ENCODE results near the gene SCN7A. TPM values are rescaled to one million over a fixed set of nuclear protein-coding genes. Genes with fewer than 3 reads are reported as not detected.

SCN7A gene
- total RNA-seq, 1 donor from 2014 or later, result 0.73 TPM

- DNase-seq (ENCODE audit: low spot score), result no peak
- ATAC-seq, result no peak
These were observed 88.5 kb downstream of the SCN7A start for GRCh38 chr2:166405569-166405926.

GRCh38 chr2:166404831-166405568 lies 89.0 kb downstream of the SCN7A start:
- no peak for DNase-seq (ENCODE audit: low spot score)
- no peak for ATAC-seq

DNA sequence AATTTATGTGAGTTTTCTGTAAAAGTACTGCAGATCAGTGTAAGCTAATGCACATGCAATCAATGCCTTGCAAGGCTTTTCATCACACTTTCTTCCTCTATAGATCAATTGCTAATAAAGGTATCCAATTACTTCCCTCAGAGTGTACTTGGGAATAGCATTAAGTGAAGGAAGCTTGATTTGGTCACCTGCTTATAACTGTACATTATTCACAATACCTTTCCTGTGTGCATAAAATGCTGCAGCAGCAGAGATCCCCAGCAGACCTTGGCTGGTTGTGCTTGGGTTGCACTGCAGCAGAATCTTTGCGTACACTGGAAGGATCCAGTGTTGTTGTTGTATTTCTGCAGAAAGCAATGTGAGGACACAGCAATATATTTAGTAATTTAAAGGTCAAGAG lies 99.8 kb downstream of the SCN7A start:
- ATAC-seq, result no peak

GRCh38 chr2:166393008-166393407 lies 101.0 kb downstream of the SCN7A start:
- no peak for ATAC-seq
- DNase-seq (ENCODE audit: low spot score), result no peak

More for the DNA sequence above, 99.8 kb downstream of the SCN7A start:
- DNase-seq (ENCODE audit: low spot score), result no peak

DNA sequence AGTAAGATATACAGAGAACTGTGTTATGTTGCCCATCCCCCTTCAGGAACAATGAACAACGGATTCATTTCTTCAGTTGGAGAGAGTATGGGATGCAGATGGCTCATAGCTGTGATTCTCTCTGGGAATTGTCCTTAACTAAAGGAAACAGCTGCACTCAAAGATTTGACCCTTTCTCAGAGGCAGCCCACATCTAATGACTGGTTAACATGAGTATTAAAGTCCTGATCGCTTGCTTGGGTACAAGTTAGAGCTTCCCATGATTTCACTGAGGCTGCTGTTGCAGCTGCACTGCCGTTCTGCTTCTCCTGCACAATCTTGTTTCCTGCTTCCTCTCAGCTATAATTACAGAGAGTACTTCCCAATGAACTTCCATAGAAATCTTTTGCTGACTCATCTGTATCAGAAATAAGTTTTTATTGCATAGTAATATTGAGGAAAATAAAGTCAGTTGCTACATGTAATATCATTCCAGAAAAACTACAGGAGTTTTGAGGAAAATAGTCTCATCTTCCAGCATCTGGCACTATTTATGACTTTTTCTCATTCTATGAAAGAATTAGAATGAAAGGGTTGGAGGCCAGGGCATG lies 105.5 kb downstream of the SCN7A start:
- DNase-seq (ENCODE audit: low spot score), result no peak
- peak; percentile 34 for ATAC-seq

DNA sequence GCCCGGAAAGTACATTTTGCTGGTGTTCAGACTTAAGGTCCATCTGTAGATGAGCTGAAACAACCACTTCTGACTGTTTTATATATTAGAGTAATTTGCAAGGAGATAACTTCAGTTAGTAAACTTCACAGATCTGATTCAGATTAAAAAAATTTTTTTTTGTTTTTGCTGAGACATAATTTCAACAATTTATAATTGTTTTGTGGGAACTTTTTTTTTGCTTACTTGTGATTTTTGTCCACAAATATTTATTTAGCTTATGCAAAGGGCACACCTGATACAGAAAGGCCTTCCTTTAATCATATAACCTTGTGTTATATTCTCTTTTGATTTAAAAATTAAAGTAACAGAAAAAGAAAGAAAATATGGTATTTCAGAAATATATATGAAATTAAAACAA lies 108.7 kb downstream of the SCN7A start:
- DNase-seq (ENCODE audit: low spot score) (no peak), ATAC-seq (no peak)

DNA sequence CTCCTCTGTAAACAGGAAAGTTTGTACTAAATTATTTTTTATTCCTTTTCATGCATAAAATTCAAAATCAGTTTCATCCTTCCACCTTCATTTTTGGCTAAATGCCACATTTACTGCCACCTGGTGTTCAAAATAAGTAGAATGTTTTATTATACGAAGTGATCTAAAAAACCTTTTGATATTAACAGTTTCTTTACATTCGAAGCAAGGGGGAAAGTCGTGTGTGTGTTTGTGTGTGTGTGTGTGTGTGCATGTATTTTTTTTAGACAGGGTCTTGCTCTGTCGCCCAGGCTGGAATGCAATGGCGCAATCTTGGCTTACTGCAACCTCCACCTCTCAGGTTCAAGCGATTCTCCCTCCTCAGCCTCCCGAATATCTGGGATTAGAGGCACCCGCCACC lies 109.3 kb downstream of the SCN7A start:
- ATAC-seq, result peak; percentile 60
- no peak for DNase-seq (ENCODE audit: low spot score)

- DNase-seq (ENCODE audit: low spot score) (no peak), ATAC-seq (no peak)
These were observed 111.6 kb downstream of the SCN7A start for GRCh38 chr2:166382448-166382847.

GRCh38 chr2:166380615-166381014 lies 113.4 kb downstream of the SCN7A start:
- ATAC-seq (no peak), DNase-seq (ENCODE audit: low spot score) (no peak)

DNA sequence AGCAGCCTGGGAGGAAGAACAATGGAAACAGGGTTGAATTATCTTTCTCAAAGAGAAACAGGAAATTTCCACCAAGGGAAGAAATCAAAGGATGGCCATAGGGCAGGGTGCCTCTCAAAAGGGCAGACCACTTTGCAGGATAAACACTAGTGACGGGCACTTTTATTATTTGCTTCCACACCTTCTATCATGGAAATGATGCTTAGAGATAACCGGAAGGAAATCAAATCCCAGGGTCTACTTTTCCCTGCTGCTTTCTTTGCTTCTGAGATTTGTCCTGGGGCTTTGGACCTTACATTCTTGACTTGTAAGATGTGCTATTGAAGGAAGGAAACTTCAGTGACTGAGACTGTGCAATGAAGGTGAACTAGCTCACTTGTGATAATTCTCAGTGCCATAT lies 117.2 kb downstream of the SCN7A start:
- DNase-seq (ENCODE audit: low spot score) (no peak), ATAC-seq (no peak)

DNA sequence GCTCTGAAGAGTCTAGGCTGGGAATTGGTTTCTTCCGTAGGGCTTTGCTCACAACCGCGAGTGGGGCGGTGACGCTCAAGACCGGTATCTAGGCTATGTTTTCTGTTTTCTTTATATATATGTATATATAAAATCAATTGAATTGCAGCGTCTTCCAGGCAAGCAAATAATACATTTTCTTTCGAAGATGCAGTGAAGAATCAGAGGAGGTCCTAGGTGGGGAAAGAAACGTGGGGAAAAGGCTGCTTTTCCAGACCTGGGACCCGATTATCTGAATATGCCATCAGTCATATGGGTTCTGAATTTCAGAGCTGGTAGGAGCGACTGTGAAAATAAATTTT lies 117.6 kb downstream of the SCN7A start:
- DNase-seq (ENCODE audit: low spot score) (no peak), ATAC-seq (no peak)

GRCh38 chr2:166375736-166376487 lies 118.1 kb downstream of the SCN7A start, which contains the start of gene SCN9A:
Gene SCN9A (minus strand): TSS chr2:166375944. CDS start chr2:166311756, 64,188 bp downstream.
- ATAC-seq, result peak; percentile 97

GRCh38 chr2:166375195-166375735 lies 118.8 kb downstream of the SCN7A start:
- DNase-seq (ENCODE audit: low spot score) (peak; percentile 52), ATAC-seq (peak; percentile 64)

More at GRCh38 chr2:166375736-166376487, 118.1 kb downstream of the SCN7A start, which contains the start of gene SCN9A:
- DNase-seq (ENCODE audit: low spot score), result peak; percentile 79

DNA sequence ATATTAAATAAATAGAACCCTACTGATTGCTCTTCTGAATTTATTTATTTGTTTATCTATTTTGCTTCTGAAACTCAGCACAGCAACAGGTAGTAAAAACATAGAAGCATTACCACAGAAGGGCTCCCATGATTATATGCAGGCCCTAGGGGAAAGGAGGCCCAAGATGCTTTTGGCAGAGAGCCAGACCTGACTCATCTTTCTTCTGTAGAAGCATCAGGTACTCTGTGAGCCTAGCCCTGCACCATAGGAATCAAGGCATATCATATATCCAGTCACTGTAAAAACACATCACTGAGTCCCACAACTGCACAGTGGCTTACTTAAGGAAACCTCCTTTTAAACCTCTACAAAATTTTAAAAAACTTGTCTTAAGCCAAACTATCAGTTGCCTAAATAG lies 120.1 kb downstream of the SCN7A start:
- ATAC-seq (no peak), DNase-seq (ENCODE audit: low spot score) (no peak)

- DNase-seq (ENCODE audit: low spot score) (no peak), ATAC-seq (no peak)
These were observed 120.5 kb downstream of the SCN7A start for GRCh38 chr2:166373539-166373938.

- ATAC-seq (no peak), DNase-seq (ENCODE audit: low spot score) (no peak)
These were observed 120.9 kb downstream of the SCN7A start for GRCh38 chr2:166373105-166373504.

- DNase-seq (ENCODE audit: low spot score) (no peak), ATAC-seq (no peak)
These were observed 122.0 kb downstream of the SCN7A start for GRCh38 chr2:166372046-166372445.

DNA sequence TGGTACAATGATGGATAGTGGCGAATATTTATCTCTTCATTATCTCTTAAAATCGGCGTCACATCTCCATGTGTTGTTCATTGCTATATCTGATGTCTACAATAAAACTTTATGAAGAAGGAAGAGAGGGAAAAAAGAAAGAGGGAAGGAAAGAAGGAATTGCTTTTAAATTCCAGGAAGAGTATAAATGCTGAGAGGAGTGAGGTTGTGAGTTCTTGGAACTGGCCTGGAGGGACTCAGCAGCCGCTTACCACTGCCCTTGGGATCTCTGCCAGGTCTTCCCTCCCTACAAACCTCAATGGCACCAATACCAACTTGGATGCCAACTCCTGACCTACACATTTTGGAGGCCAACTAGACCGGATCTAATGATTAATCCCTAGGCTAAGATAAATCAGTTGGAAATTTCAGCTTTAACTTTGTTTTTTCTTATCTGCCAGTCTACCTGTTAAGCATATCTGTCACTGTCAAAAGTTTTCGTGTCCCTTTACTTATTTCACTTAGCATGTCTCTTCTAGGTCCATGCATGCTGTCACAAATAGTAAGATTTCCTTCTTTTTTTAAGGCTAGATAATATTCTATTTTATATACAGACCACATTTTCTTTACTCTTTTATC lies 128.1 kb downstream of the SCN7A start:
- DNase-seq (ENCODE audit: low spot score) (no peak), ATAC-seq (no peak)

GRCh38 chr2:166365239-166365638 lies 128.8 kb downstream of the SCN7A start:
- ATAC-seq (no peak), DNase-seq (ENCODE audit: low spot score) (no peak)

GRCh38 chr2:166364476-166365161 lies 129.4 kb downstream of the SCN7A start:
- ATAC-seq, result no peak
- no peak for DNase-seq (ENCODE audit: low spot score)
